Right lung (tissue), 5 donors: Measurements from ENCODE around the gene TMEM151B. TPM values are rescaled to one million over a fixed set of nuclear protein-coding genes. Genes with fewer than 3 reads are reported as not detected.
"Not testable (repeated sequence)": the region's sequence is repeated elsewhere in the genome, so short reads cannot be mapped to it uniquely, and the experiment has no call there.

ENCODE experiments used
- DNase-seq, 2 donors: peaks; one replicate each; pipeline ENCODE4 v3.0.0-alpha.2; 2013
- polyA plus RNA-seq, 5 donors: library from polyadenylated mRNA; unstranded; fragments of 120-200 nt; gene quantifications; one replicate each; pipeline versions ENCODE4 v1.2.1 to v1.2.3, GENCODE V29; 2013; ENCODE audit warnings: inconsistent platforms in 1 of 5, low replicate concordance in 1 of 5; ENCODE audit not compliant: insufficient read length in 5 of 5, insufficient read depth in 1 of 5

The TMEM151B gene
- polyA plus RNA-seq, 5 donors: 0.38 to 1.2 (median 0.91) TPM

- DNase-seq: no peak
Observed at GRCh38 chr6:44333942-44334341, 63.7 kb downstream of the TMEM151B start.

GRCh38 chr6:44335631-44336030 is 65.4 kb downstream of the TMEM151B start:
- no peak for DNase-seq

GRCh38 chr6:44338228-44339122 is 68.2 kb downstream of the TMEM151B start:
- DNase-seq: peak; percentile 27 to 51

GRCh38 chr6:44339301-44339700 is 69.1 kb downstream of the TMEM151B start:
- DNase-seq: no peak

- DNase-seq: no peak
Observed at GRCh38 chr6:44339763-44340625, 69.7 kb downstream of the TMEM151B start.

- DNase-seq: no peak
Observed at GRCh38 chr6:44341095-44341890, 71.0 kb downstream of the TMEM151B start.

- no peak for DNase-seq
Observed at GRCh38 chr6:44342052-44342451, 71.8 kb downstream of the TMEM151B start.

- DNase-seq: peak in 1 of 2 donors; percentile 13
Observed at GRCh38 chr6:44342489-44342888, 72.2 kb downstream of the TMEM151B start, which contains the start of gene SPATS1. Gene SPATS1 (plus strand): TSS chr6:44342650. CDS start chr6:44343096, 446 bp downstream.

- not testable (repeated sequence) for DNase-seq
Observed at GRCh38 chr6:44346818-44347217, 76.6 kb downstream of the TMEM151B start.

- DNase-seq: no peak
Observed at GRCh38 chr6:44349904-44350649, 79.8 kb downstream of the TMEM151B start.

GRCh38 chr6:44350650-44350994 is 80.4 kb downstream of the TMEM151B start:
- not testable (repeated sequence) for DNase-seq

- no peak for DNase-seq
Observed at GRCh38 chr6:44352259-44352658, 82.0 kb downstream of the TMEM151B start.

GRCh38 chr6:44353336-44353735 is 83.1 kb downstream of the TMEM151B start:
- DNase-seq: no peak

- no peak for DNase-seq
Observed at GRCh38 chr6:44355640-44356039, 85.4 kb downstream of the TMEM151B start.

- no peak for DNase-seq
Observed at GRCh38 chr6:44356487-44356886, 86.2 kb downstream of the TMEM151B start.

Other genes starting within 250 kb of the TMEM151B start
- gene MRPL14, start 143.0 kb upstream of the TMEM151B start, polyA plus RNA-seq: 10 to 100 TPM; 28.3 to 43.0 (median 37.2) TPM
- gene TMEM63B, start 142.9 kb upstream of the TMEM151B start, polyA plus RNA-seq: 10 to 100 TPM; 26.0 to 38.2 (median 29.5) TPM
- gene CAPN11, start 111.6 kb upstream of the TMEM151B start, polyA plus RNA-seq: under 1 TPM; 0.06 to 0.26 (median 0.12) TPM
- 1 to 10 TPM in 2 of 5 donors, under 1 TPM in 3; 0.37 to 1.8 (median 0.70) TPM for gene MYMX, start 53.5 kb upstream of the TMEM151B start, polyA plus RNA-seq
- gene SLC29A1, start 46.9 kb upstream of the TMEM151B start, polyA plus RNA-seq: 10 to 100 TPM; 21.9 to 33.2 (median 26.2) TPM
- 1,000 to 10,000 TPM; 1,058 to 1,493 (median 1,212) TPM for gene HSP90AB1, start 23.3 kb upstream of the TMEM151B start, polyA plus RNA-seq
- 10 to 100 TPM; 38.9 to 49.0 (median 43.2) TPM for gene SLC35B2, start 12.9 kb upstream of the TMEM151B start, polyA plus RNA-seq
- gene NFKBIE, start 4.9 kb upstream of the TMEM151B start, polyA plus RNA-seq: 10 to 100 TPM in 2 of 5 donors, 1 to 10 TPM in 3; 7.2 to 10.1 (median 8.5) TPM
- 10 to 100 TPM; 14.2 to 17.4 (median 16.5) TPM for gene AARS2, start 42.9 kb downstream of the TMEM151B start, polyA plus RNA-seq
- 1 to 10 TPM in 1 of 5 donors, under 1 TPM in 3, not detected in 1; 0.53 to 1.2 (median 0.75) TPM for gene SPATS1, start 72.2 kb downstream of the TMEM151B start, polyA plus RNA-seq
- 10 to 100 TPM; 27.3 to 40.8 (median 37.5) TPM for gene CDC5L, start 117.3 kb downstream of the TMEM151B start, polyA plus RNA-seq